GM18858 (cell line): ENCODE measurements around the gene SPRY2.
A peak's percentile ranks its signal among the peaks of the same experiment; 100 is the strongest.

Experiments
- ATAC-seq: cut with Tn5 transposase; IDR thresholded peaks from one replicate; pipeline ENCODE4 v1.9.1; 2021; ENCODE audit not compliant: unreplicated experiment

The SPRY2 gene, protein sequence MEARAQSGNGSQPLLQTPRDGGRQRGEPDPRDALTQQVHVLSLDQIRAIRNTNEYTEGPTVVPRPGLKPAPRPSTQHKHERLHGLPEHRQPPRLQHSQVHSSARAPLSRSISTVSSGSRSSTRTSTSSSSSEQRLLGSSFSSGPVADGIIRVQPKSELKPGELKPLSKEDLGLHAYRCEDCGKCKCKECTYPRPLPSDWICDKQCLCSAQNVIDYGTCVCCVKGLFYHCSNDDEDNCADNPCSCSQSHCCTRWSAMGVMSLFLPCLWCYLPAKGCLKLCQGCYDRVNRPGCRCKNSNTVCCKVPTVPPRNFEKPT

GRCh38 chr13:80341101-80341755 is at the start of gene SPRY2:
SPRY2 (minus strand) TSS chr13:80341126; CDS start chr13:80337705, 3,421 bp downstream.
- ATAC-seq = peak; percentile 52

GRCh38 chr13:80390338-80390737 is 49.4 kb upstream of the SPRY2 start:
- no peak for ATAC-seq

- no peak for ATAC-seq
These were observed 48.4 kb upstream of the SPRY2 start for GRCh38 chr13:80389073-80390038.

DNA sequence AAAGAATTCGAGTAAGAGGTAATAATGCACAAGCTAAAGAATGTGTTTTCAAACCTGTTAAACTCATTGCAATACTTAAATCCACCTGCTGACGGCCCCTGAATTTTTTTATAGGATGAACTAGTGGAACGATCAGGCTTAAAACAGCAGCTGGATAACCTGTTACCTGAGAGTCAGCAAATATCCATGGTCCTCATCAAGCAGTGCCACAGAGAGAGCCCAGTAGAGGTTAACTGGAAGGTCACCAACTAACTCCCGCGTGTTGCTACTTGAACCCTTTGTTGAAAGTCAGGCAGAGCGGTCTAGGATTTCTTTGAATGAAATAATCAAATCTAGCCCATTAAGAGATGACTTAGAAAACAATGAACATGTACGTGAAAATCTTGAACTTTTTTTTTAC is 47.6 kb upstream of the SPRY2 start:
- ATAC-seq = no peak

DNA sequence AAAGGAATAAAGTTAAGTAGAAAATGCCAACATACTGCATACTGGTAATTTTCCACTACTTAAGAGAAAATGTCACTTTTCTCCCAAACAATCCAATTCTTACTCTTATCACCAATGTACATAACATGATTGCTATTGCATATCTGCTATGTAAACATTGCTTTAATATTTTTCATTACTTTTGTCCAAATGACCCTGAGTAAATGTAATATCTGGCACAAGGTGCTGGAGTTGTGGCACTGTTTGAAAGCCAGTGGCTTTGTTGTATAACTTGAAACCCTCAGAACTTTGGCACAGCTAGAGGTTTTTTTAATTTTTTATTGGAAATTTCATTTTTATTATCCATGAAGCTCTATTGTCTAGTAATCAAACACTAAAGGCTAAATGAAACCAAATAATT is 45.7 kb upstream of the SPRY2 start:
- no peak for ATAC-seq

GRCh38 chr13:80386002-80386401 is 45.1 kb upstream of the SPRY2 start:
- ATAC-seq = no peak

DNA sequence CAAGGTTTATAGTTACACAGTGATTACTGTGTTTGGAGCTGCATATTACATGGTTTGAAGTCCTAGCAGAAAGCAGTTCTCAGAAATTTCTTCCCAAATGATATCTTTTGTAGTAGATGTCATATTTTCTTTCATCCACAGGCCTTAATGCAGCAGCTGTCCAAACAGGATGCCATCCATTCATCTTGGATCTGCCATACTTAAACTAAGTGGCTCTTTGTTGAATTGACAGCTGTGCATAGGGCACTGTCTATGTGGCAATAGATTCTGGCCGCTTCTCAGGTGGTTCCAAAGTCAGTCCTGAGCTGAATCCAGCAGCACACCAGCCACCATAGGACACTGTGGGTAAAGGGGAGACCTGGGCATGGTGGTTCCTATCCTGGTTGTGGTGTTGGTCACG is 41.6 kb upstream of the SPRY2 start:
- no peak for ATAC-seq

DNA sequence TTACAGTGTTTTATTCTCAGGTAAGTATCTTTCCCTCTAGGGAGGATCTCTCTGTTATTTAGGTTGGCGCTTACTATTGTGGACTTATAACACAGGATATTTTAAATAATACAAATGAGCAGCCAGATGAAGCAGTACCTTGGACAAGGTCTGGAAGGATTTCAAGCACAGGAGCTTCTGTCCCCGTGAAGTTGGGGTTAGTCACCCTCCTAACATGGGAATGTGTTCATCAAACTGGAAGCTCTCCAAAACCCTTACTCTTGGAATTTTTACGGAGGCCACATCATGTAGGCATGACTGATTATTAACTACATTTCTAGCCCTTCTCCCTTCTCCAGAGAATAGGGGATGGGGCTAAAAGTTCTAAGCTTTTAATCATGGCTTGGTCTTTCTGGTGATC is 38.3 kb upstream of the SPRY2 start:
- no peak for ATAC-seq

GRCh38 chr13:80376554-80376953 is 35.6 kb upstream of the SPRY2 start:
- ATAC-seq = no peak

DNA sequence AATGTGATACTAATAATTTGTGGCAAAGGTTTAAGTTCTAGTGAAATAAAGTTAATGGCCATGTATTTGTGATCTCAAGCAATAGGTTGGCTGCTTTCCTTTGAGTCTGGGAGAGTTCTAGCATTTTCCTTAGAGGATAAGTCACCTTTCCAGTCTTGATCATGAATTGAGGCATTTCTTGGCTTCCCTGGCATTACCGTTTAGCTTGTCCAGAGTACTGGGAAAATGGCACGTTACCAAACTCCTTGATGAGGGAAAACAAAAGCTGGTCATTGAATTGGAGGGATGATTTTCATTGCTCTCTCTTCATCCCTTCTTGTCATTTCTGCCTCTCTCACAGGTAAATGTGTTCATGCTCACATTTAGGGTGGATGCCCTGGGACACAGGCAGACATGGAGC is 34.0 kb upstream of the SPRY2 start:
- ATAC-seq = no peak

DNA sequence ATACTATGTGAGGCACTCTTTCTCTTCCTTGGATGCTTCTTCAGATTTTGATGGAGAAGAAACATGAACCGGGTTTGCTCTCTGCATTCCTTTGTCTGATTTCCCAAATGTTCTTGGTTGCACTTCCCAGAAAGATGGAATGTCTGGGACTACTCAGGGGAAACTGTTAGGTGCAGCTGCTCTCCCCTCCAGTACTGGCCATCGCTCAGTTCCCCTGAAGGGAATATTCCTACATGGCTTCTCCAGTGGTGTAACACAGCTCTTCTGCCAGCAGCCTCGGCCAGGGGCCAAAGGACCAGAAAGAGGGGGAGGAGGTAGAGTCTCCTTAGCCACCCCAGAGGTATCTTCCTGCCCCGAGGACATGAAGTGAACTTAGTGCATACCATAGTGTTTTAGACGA is 33.5 kb upstream of the SPRY2 start:
- no peak for ATAC-seq

GRCh38 chr13:80371840-80372509 is 31.0 kb upstream of the SPRY2 start:
- no peak for ATAC-seq

- ATAC-seq = no peak
These were observed 26.5 kb upstream of the SPRY2 start for GRCh38 chr13:80367473-80367872.

DNA sequence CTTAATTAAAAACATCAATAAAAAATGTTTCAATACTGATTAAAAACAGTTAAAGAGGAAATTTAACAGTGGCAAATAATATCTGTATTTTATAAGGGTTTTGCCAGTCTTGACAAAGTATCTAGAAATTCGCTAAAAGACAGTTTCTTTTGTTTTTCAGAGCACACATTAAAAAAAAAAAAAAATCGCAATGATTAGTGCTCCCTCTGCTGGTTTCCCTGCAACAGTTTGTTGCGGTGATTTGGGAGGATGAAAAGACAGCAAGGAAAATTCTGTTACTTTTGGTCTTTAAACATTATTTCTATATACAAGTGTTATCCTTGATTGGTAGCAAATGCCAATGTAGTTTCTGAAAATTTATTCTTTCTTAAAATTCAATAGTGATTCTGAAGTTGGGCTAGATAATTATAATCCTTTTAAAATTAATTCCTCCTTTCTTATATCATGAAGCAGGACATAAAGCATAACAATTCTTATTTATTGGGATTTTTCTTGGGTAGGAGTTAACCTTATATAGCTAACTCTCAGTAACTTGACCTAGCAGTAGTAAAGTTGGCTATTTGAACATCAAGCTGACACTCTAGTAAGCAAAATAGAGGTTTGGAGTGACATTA is 23.1 kb upstream of the SPRY2 start:
- ATAC-seq = no peak

DNA sequence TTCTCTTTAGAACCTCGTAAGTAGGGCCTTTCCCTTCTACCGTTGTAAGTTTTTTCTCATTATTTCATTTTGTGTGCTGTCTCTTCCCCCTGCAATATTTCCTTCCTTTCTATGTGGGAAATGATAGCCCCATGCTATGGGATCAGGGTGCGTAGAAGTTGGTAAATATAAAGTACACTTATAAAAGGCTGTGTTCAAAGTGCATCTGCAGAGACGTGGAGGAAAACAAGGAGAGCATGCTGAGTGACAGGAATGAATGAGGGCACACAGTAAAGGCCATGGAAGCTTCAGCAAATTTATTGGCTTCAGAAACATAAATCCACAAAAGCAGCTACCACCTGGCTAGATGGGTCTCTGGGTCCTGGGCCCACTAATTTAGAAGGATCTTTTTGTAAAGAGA is 21.6 kb upstream of the SPRY2 start:
- ATAC-seq = no peak

DNA sequence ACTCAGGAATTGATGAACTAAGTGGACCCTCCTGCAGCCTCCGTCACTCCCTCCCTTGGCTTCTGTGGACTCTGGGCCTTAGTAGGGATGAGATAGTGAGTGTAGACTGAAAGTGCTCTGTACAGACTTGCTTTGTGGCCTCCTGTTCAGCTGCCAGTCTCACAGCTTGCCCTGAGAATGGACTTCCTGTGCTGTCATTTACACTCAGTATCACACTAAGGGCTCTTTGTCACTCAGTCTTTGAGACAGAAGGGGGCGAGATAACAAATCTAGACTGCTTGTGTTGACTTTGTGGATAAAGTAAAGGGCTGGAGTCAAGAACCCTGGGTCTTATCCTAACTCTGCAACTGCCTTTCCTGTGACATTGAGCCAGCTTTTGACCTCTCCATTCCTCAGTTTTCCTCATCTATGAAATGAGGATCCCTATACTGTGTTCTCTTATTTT is 21.0 kb upstream of the SPRY2 start:
- ATAC-seq = peak; percentile 89

DNA sequence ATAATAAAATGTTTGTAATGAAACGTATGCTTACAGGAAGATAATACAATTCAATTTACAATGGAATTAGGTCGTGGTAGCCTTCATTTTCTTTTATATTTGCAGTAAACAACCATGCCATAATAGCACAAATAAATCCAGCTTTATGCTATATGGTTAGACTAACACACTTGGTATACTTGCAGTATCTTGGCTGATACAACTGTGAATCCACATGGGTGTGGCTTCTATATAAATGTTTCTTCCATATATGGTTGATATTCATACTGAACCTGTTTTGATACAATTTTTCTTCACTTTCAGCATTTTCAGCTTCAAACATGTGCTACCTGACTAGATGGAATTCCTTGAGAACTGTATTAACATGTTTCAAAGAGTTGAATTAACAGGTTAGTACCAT is 20.4 kb upstream of the SPRY2 start:
- ATAC-seq = no peak

DNA sequence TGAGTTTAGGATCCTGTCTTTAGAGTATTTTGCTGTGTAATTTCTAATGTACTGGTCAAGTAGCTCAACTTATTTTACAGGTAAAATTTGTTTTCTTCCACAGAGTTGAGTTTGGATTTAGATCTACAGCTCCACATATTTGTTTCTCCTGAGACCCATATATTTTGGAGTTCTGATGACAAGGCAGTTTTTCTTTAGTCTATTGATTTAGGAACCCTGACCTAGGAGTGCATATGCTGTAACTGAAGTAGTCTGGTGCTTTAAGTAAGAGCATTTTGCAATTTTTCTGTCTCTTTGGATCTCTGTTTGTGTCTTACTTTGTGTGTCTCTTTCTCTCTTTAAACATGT is 19.5 kb upstream of the SPRY2 start:
- ATAC-seq = no peak

DNA sequence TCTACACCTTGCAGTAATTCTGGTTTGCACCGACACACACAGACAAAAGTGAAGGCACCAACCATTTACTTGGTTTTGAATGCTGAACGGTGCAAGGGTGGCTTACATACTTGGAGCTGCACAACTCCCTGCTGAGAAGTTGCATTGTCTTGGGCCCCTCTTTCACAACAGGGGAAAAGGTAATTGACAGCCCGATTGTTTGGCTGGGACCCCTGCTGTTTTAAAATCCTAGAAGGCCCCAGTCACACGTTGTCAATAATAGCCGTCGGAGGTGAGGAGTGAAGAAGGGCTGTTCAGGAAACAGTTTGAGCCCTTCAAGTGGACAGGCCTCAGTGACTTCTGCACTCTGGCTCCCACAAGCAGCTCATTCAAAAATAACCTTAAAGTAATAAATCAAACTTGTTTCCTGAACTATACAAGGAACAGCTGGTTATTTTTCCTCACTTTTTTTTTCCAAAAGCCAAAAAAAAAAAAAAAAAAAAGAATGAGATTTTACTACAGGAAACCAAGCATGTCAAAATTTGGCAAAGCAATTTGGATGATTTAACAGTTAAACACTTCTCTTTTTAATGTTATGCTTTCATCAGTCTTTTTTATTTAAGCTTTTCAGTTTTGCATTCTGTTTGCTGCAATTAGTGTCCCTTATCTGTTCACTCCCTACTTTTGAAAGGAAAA is 19.0 kb upstream of the SPRY2 start:
- ATAC-seq = no peak

GRCh38 chr13:80359414-80359777 is 18.5 kb upstream of the SPRY2 start:
- no peak for ATAC-seq
